Activated effector memory CD4-positive, alpha-beta T cell treated with Interleukin-2 at 50 U/mL for 16 hours (primary cell): ENCODE results near the gene NPTN.
"Not testable (repeated sequence)": the region's sequence is repeated elsewhere in the genome, so short reads cannot be mapped to it uniquely, and the experiment has no call there.

Source experiments
- DNase-seq: peaks from one replicate; pipeline ENCODE4 v3.0.0-alpha.2; 2020

NPTN gene

DNA sequence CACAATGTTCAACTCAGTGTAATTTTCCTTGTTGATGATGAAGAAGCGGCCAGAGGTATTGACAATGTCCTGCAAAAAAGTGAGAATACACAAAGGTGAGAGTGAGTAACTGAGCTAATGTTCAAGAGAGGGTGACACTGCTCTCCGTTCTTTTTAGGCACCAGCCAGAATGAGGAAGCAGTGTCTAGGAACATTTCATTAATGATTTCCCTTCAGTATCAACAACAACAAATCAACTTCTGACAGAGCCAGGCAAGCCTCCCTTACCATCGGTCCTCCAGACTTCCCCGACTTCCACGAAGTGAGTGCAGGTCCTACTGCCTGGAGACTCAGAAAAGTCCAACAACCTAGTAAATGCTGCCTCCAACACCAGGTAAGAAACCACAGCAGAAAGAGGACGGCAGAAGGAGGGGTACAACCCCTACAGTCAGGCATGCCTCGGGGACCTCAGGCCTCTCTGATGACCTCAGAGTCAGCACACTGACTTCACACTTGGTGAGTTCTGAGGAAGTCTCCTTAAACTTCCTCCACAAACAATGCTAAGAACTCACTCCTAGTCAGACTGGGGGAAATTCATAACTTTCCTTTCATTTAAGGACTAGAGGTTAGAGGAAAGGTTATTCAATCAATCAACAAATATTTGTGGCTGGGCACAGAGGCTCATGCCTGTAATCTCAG lies 62.7 kb downstream of the NPTN start:
- DNase-seq: no peak

DNA sequence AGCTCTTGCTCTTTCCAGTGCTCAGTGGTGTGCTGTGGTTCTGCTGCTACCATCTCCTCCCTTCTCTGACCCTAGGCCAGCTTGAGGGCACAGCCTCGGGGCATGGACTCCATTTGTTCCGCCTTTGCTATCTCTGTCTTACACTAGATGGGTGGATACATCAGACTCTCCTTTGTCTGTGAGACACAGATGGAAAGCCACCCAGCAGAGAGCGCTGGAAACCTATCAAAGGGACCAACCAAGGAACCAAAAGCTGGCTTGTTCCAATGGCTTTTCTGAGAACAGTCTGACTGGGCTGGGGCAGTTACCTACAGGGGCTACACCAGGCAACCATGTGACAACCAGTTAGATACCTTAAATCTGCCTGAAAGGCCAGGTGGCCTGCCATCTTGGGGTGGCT lies 63.8 kb downstream of the NPTN start:
- no peak for DNase-seq

DNA sequence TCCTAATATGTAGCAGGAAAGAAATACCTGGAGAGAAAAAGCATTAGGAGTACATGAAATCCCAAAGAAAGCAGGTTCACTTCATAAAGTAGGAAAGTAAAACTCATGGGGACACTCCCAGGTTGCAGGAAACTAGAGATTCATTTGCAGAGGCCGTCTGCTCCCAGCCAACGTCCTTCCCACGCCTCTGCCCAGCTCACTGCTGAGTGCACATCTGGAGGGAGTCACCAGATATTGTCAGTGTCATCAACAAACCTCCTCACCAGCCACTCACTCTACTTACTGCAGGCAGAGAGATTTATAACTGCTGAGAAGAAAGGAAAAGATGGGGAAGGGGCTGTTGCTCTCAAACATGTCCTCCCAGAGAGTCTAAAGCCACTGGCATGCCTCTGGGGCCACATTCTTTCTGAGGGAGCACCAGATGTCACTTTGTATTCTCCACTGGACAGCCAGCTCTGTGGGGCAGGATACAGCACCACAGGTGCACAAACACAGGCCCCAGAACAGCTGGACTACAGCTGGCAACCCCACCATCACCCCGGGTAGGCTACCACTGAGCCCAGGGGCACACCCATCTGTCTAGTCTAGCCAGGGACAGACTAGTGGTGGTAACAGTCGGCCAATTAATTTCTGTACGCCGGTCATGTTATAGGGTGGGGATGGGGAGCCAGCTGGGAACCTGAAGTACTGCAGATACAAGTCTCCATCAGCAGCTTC lies 64.5 kb downstream of the NPTN start:
- no peak for DNase-seq

DNA sequence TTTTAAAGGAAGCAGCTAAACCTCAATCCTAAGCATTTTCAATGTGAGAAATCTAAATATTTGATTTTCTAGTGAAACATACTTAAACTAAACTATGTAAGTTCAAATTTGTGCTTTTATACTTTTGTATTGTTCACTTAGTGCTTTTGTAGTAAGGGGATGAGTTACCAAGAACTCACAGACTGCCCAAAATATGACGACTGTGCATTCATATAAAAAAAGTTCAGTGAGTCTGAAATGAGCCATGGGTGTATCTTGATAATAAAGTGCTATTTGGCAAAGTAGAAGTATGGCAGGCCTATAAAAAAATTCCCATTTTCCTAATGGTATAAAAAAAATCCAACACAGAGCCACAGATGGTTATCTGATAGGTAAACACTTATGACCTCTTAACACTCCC lies 66.2 kb downstream of the NPTN start:
- no peak for DNase-seq

DNA sequence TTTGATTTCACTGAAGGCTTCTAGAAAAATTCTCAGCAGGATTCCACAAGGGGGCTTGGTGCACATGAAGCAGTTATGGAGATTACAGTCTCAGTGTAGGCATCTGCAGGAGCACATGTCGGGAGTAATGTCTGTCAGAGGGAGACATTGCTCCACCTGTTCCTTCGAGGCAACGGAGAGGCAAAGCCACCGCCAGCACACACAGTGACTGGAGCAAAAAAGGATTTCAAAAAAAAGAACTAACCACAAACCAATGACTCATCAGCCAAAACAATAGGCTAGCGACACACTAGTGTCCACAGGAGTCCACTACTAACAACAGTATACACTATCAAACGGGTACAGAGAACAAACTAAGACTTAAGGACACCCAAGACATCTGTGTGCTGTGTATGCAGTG lies 68.9 kb downstream of the NPTN start:
- no peak for DNase-seq

- no peak for DNase-seq
Measured at GRCh38 chr15:73560501-73561117, 72.6 kb downstream of the NPTN start.

DNA sequence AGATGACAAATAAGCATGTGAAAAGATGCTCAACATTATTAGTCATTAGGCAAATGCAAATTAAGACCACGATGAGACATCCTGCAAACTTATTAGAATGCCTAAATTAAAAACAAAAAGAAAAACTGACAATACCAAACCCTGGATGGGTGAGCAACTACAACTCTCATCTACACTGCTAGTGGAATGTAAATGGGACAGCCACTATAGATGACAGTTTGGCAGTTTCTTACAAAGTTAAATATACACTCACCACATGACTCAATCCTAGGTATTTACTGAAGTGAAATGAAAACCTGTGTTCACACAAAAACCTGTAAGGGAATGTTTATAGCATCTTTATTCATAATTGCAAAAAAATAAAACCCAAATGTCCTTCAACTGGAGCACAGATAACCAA lies 74.7 kb downstream of the NPTN start:
- no peak for DNase-seq

- no peak for DNase-seq
Measured at GRCh38 chr15:73555080-73555479, 78.1 kb downstream of the NPTN start.

DNA sequence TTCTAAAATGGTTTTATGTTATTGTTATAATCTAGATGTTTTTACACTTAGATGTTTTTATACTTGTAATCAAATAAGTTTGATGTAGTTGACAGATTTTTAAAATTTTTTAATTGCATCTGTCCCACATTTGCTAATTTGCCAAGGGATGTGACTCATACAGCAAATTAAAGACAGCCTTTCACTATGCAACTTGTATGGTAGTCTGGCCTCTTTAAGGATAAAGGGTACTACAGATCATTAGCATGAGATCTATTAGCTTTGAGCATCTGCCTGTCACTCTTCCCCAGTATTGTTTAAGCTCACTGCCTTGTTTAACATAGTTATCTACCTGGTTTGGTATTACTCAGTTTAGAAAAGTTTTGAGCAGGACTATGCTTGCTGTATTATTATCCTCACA lies 83.0 kb downstream of the NPTN start:
- no peak for DNase-seq

GRCh38 chr15:73548925-73549324 lies 84.3 kb downstream of the NPTN start:
- DNase-seq: not testable (repeated sequence)

DNA sequence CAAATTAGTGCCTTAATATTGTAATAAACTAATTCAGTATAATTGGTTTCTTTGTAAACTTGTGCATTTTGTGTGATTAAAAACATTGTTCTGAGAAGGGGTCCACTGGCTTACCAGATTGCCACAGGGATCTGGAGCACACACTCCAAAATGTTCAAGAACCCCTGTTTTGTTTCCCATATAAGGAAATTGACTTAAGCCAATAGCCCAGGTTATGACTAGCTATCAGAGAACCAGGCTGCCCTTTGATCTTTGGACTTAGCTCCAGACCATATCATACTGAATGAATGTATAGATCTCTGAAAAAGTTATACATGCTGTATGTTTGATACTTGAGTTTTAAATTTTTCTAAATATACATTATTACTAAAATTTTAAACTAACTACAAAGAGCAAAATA lies 91.7 kb downstream of the NPTN start:
- no peak for DNase-seq

GRCh38 chr15:73540161-73540560 lies 93.0 kb downstream of the NPTN start:
- no peak for DNase-seq

GRCh38 chr15:73539212-73540128 lies 93.7 kb downstream of the NPTN start:
- DNase-seq: no peak

DNA sequence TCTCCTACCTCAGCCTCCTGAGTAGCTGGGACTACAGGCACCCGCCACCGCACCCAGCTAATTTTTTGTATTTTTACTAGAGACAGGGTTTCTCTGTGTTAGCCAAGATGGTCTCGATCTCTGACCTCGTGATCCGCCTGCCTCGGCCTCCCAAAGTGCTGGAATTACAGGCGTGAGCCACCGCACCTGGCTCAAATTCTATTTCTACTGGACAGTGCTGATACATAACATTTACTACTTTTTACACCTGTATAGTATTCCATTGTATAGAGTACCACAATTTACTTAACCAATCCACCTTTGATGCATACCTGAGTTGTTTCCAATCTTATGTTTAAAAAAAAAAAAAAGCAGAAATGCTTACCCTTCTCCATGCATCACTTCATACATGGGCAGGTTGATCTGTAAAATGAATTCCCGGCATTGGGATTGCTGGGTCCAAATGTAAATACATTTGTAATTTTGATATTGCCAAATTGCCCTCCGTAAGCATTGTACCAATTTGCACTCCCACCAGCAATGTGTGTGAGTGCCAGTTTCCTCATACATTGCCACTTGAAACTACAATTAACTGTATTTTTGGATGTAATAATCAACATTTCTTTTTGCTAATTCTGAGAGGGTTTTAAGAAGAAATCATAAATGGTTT lies 94.5 kb downstream of the NPTN start:
- DNase-seq: no peak

DNA sequence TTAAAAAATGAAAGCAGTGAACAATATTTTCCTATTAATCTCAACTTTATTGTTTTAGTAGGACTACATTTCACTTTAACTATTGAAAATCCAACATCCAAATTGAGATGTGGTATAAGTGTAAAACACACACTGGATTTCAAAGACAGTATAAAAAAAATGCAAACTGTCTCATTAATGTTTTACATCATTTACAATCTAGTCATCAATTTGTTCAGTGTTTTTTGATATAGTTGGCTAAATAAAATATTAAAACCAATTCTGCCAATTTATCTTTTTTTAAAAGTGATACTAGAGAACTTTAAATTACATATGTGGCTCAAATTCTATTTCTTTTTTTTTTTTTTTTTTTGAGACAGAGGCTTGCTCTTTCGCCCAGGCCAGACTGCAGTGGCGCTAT lies 95.1 kb downstream of the NPTN start:
- DNase-seq: no peak

DNA sequence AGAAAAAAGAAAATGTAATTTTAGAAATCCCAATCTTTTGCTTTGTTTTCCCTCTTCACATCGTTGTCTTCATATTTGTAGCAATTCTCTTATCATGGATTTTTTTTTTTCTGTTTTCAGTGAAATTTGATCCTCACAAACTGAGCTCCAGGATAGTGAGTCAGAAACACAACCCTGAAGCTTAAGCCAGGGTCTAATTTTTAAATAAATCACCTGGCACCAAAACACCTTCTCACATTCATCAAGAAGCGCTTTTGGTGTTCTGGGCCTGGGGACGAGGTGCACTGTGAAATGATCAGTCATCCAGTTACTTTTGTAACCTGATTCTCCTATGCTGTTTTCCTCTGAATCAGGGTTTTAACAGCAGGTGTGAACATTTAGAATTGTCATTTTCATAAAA lies 102.5 kb downstream of the NPTN start:
- DNase-seq: no peak

- DNase-seq: no peak
Measured at GRCh38 chr15:73527598-73527997, 105.6 kb downstream of the NPTN start.

DNA sequence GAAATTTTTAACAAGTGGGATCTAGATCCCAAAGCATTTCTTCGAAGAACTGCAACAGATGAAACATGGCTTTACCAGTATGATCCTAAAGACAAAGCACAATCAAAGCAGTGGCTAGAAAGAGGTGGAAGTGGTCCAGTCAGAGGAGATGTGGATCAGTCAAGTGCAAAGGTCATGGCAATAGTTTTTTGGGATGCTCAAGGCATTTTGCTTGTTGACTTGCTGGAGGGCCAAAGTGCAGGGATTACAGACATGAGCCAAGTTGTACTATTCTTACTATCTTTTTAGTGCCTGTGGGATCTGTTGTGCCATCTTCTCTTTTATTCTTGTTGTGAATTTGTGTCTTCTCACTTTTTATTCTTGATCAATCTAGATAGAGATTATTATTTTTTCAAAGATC lies 108.3 kb downstream of the NPTN start:
- DNase-seq: no peak

DNA sequence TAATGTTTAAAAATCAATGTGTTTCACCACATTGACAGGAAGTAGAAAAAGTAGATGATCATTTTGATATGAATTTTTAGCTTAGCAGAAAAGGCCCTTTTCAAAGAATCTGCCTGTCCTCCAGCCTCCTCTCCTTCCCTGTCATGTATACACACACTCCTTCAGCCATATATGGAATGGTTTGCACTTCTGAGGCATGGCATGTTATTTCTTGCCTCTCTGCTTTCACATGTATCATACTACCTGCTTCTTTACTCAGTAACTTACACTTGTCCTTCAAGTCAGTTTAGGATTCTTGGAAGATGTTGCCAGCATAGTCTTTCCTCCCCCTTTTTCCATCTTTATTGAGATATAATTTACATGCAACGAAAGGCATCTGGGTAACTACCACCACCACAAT lies 111.2 kb downstream of the NPTN start:
- DNase-seq: no peak

GRCh38 chr15:73518876-73519733 lies 114.1 kb downstream of the NPTN start:
- no peak for DNase-seq

DNA sequence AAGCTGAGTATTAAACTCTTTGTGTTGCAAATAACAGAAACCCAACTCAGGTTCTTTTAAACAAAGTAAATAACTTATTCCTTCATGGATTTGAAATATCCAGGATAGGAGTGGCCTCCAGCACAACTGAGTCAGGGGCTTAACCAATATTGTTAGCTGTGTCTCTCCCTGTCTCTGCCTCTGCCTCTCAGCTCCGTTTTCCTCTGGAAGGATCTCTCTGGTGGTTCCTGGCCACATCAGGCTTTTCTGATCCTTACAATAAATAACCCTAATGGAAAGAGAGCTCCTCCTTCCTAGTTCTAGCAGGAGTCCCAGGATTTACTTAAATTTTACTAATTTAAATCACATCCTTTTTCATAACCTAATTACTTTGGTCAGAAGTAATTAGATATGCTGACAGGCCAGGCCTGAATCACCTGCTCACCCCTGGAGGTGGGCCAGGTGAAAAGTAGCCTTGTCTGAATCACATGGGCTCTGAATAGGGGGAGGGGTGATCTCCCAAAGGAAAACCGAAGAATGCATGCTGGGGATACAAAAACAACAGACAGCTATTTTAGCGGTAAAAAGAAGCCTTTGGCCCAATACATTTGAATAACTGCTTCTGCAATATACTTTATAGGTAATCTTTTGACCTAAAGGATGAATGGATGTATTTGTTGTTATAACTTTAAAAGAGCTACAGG lies 114.9 kb downstream of the NPTN start:
- DNase-seq: no peak
